Vein endothelial cell (primary cell): ENCODE results near the gene PIAS4. TPM values are rescaled to one million over a fixed set of nuclear protein-coding genes. Genes with fewer than 3 reads are reported as not detected.
A peak's percentile ranks its signal among the peaks of the same experiment; 100 is the strongest.

Experiments used
- small RNA-seq: library from RNA; depleted of rRNA; stranded (forward); fragments of <200 nt; gene quantifications from one replicate; pipeline ENCODE3, GENCODE V24; 2012
- total RNA-seq: library from RNA; depleted of rRNA; stranded (reverse); fragments of >200 nt; gene quantifications from 2 replicates; pipeline ENCODE4 v1.2.3, GENCODE V29; 2012

PIAS4 gene
- total RNA-seq, result 29.1 and 42.0 TPM in 2 replicates

GRCh38 chr19:4007021-4007835 is at the start of gene PIAS4:
PIAS4 (plus strand) TSS chr19:4007736; CDS start chr19:4007761, 25 bp downstream.

DNA sequence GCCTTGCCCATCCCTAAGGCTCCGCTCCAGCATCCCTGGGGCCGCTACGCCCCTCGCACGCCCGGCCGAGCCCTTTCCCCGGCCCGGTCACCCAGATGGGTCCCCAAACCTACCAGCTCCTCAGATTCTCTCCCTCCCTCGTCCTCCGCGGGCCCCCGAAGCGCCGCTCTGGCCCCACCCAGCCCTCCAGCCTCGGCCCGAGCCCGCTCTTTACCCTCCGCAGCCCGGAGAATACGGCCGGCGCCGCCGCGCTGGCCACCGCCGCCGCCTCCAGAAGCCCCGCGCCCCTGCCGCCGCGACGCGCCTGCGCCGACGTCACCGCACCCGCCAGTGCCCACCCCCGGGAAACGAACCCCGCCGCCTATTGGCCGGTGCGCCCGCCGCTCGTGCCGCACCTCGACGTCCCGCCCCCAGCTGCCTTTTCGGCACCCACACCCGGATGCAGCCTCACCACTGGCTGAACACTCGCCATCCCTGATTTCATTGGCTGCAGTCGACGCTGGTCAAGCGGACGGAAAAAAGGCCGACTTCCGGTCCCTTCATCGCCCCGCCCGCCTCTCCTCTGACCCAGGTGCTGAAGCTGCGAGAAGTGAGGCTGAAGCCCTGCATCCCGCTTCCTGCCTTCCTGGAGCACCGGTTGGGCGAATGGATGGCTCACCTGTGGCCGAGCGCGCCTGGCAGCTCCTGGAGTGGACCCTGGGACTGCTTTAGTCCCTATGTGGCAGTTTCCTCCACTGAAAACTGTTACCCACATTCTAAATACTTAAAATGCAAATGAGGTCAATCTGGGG is 36.5 kb upstream of the PIAS4 start, which contains the start of gene DAPK3:
Gene DAPK3 (minus strand): TSS at position 292 of the 791 bp plus-strand sequence. CDS start 1,364 bp downstream, outside the sequence.

DNA sequence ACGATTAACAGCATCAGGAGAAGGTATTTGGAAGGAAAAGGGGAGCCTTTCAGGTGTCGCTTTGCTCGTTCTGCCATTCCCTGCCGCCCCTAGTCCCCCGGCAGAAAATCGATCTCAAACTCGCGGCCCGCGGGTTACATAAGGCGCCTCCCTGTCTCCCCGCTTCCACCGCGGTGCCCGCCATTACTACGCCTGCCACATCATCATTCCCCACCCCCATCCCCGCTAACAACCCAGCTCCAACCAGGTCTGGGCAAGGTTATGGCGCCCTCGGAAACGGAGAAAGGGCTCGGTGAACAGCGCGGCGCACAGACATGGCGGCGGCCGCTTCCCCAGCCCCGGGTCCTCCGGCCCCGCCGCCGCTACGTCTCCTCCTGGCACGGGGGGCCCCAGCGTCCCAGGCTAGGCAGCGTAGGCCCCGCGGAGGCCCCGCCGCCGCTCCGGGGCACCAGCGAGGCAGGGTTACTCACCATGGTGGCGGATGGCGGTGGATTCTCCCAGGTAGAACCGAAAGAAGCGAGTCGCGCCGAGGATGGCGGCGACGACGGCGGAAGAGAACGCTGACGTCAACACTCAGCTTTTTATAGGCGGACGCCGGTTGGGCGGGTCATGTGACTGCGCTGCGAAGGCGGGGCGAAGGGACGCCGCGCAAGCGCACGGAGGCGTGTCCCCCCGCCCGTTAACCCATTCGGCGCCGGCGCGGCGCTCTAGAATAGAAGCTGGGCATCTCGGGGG is 22.5 kb upstream of the PIAS4 start, which contains the start of gene EEF2:
Gene EEF2 (minus strand): TSS at position 556 of the 735 bp plus-strand sequence. CDS start 83 bp downstream, at position 473.

GRCh38 chr19:4066682-4067395 is 59.3 kb downstream of the PIAS4 start, which contains the start of gene ZBTB7A:
ZBTB7A (minus strand) TSS chr19:4066899; CDS start chr19:4055232, 11,667 bp downstream.

Small RNA genes within 50 kb of the gene (small RNA-seq; reads per million reads assigned to genes)
- gene SNORD37, result 11.1 reads per million, percentile 96 among the genes with 10 or more reads in this experiment

Other genes with a start within 250 kb of the PIAS4 start
- gene APBA3, start 246.0 kb upstream of the PIAS4 start, total RNA-seq, result 26.6 and 29.4 TPM in 2 replicates
- 50.1 and 51.0 TPM in 2 replicates for gene MRPL54, start 245.1 kb upstream of the PIAS4 start, total RNA-seq
- not detected in 2 replicates for gene RAX2, start 235.5 kb upstream of the PIAS4 start, total RNA-seq
- gene MATK, start 221.4 kb upstream of the PIAS4 start, total RNA-seq, result 0.29 TPM in 1 of 2 replicates, not detected in the other
- not detected in 2 replicates for gene ZFR2, start 138.7 kb upstream of the PIAS4 start, total RNA-seq
- not detected in 2 replicates for gene ATCAY, start 127.1 kb upstream of the PIAS4 start, total RNA-seq
- gene NMRK2, start 74.7 kb upstream of the PIAS4 start, total RNA-seq, result not detected in 2 replicates
- 183 and 198 TPM in 2 replicates for gene DAPK3, start 36.6 kb upstream of the PIAS4 start, total RNA-seq
- gene EEF2, start 22.3 kb upstream of the PIAS4 start, total RNA-seq, result 2,391 and 3,726 TPM in 2 replicates
- 31.4 and 35.3 TPM in 2 replicates for gene ZBTB7A, start 59.2 kb downstream of the PIAS4 start, total RNA-seq
- 169 and 241 TPM in 2 replicates for gene MAP2K2, start 116.4 kb downstream of the PIAS4 start, total RNA-seq
- gene CREB3L3, start 145.9 kb downstream of the PIAS4 start, total RNA-seq, result not detected in 2 replicates
- 10.6 and 21.2 TPM in 2 replicates for gene SIRT6, start 174.8 kb downstream of the PIAS4 start, total RNA-seq
- gene ANKRD24, start 175.0 kb downstream of the PIAS4 start, total RNA-seq, result 0.10 and 1.6 TPM in 2 replicates
- gene EBI3, start 221.8 kb downstream of the PIAS4 start, total RNA-seq, result 0.57 and 2.0 TPM in 2 replicates
- gene YJU2, start 239.3 kb downstream of the PIAS4 start, total RNA-seq, result 22.6 and 24.5 TPM in 2 replicates